K562 (cell line): ENCODE data around the gene RAB3GAP2. TPM values are rescaled to one million over a fixed set of nuclear protein-coding genes. Genes with fewer than 3 reads are reported as not detected.

Experiments
- ARNT ChIP-seq, 2 experiments: fragments of 450-650 bp; IDR thresholded peaks; 2 replicates each; pipeline ENCODE4 v1.6.1; 2016; ENCODE audit warnings: mild to moderate bottlenecking in 1 of 2
- CBX1 ChIP-seq: sonication (generic); IDR thresholded peaks from 2 replicates; pipeline ENCODE4 v1.6.1; 2016; ENCODE audit warnings: antibody characterized with exemption, low read depth, mild to moderate bottlenecking
- CCNT2 ChIP-seq: IDR thresholded peaks from 2 replicates; pipeline ENCODE4 v1.6.1; 2011; ENCODE audit warnings: borderline replicate concordance, low read depth, mild to moderate bottlenecking, moderate library complexity, mixed read lengths, low read length; ENCODE audit not compliant: insufficient read length; ENCODE audit errors: extremely low read depth
- CREB5 ChIP-seq: fragments of 250-450 bp; sonication (Bioruptor Pico); IDR thresholded peaks from 2 replicates; pipeline ENCODE4 v1.5.0; 2020; ENCODE audit warnings: mild to moderate bottlenecking
- EHMT2 ChIP-seq: fragments of 450-650 bp; IDR thresholded peaks from 2 replicates; pipeline ENCODE4 v1.6.1; 2018; ENCODE audit warnings: antibody characterized with exemption
- GTF2A2 ChIP-seq: IDR thresholded peaks from 2 replicates; pipeline ENCODE4 v1.6.1; 2016; ENCODE audit warnings: mild to moderate bottlenecking, missing genetic modification characterization, missing compliant biosample characterization
- HDAC2 ChIP-seq: fragments of 450-650 bp; IDR thresholded peaks from 2 replicates; pipeline ENCODE4 v1.6.1; 2016; ENCODE audit warnings: mild to moderate bottlenecking
- HDAC8 ChIP-seq: fragments of 450-650 bp; IDR thresholded peaks from 2 replicates; pipeline ENCODE4 v1.6.1; 2016; ENCODE audit warnings: mild to moderate bottlenecking, missing genetic modification characterization, moderate library complexity, missing compliant biosample characterization
- HIVEP1 ChIP-seq: fragments of 250-450 bp; sonication (Bioruptor Pico); IDR thresholded peaks from 2 replicates; pipeline ENCODE4 v1.4.0; 2020; ENCODE audit warnings: mild to moderate bottlenecking
- MED1 ChIP-seq: sonication (generic); formaldehyde crosslinking; IDR thresholded peaks from 2 replicates; pipeline ENCODE4 v1.8.1; 2023; ENCODE audit warnings: missing genetic modification reagents, borderline replicate concordance
- NFATC3 ChIP-seq: fragments of 450-650 bp; IDR thresholded peaks from 2 replicates; pipeline ENCODE4 v1.6.1; 2017; ENCODE audit warnings: mild to moderate bottlenecking
- POLR3G ChIP-seq: IDR thresholded peaks from 2 replicates; pipeline ENCODE4 v1.6.1; 2011; ENCODE audit not compliant: insufficient read length, insufficient replicate concordance; ENCODE audit errors: extremely low read depth
- RFX7 ChIP-seq: fragments of 250-450 bp; sonication (Bioruptor Pico); IDR thresholded peaks from 2 replicates; pipeline ENCODE4 v1.5.1; 2021; ENCODE audit warnings: mild to moderate bottlenecking
- RNF219 ChIP-seq: fragments of 250-450 bp; sonication (Bioruptor Pico); IDR thresholded peaks from 2 replicates; pipeline ENCODE4 v1.5.0; 2022; ENCODE audit warnings: mild to moderate bottlenecking
- SREBF2 ChIP-seq: sonication (generic); formaldehyde crosslinking; IDR thresholded peaks from 2 replicates; pipeline ENCODE4 v1.4.0; 2020; ENCODE audit warnings: mild to moderate bottlenecking, missing genetic modification reagents
- TCFL5 ChIP-seq: fragments of 250-450 bp; sonication (Bioruptor Pico); conservative IDR thresholded peaks from 2 replicates; pipeline ENCODE4 v1.6.1; 2021; ENCODE audit warnings: mild to moderate bottlenecking, moderate library complexity, matching md5 sums
- TRIM24 ChIP-seq, 2 experiments: fragments of 450-650 bp; IDR thresholded peaks; 2 replicates each; pipeline ENCODE4 v1.6.1; 2016
- WHSC1 ChIP-seq: IDR thresholded peaks from one replicate; pipeline ENCODE4 v1.6.1; 2012; ENCODE audit warnings: low read length, control low read depth, inconsistent platforms
- YY1 ChIP-seq, 3 experiments: IDR thresholded peaks; 2 replicates each; pipeline ENCODE4 v1.6.1; 2011; ENCODE audit warnings: low read length in 2 of 3, mild to moderate bottlenecking in 2 of 3, moderate library complexity in 2 of 3, borderline replicate concordance in 1 of 3, control low read depth in 1 of 3, low read depth in 1 of 3; ENCODE audit not compliant: insufficient read depth in 3 of 3, insufficient replicate concordance in 2 of 3, control insufficient read depth in 1 of 3, insufficient read length in 1 of 3; ENCODE audit errors: extremely low read depth in 1 of 3
- ZKSCAN1 ChIP-seq: fragments of 150-350 bp; IDR thresholded peaks from 2 replicates; pipeline ENCODE4 v1.6.1; 2016; ENCODE audit warnings: low read depth, low read length
- ZNF668 ChIP-seq: fragments of 250-450 bp; sonication (Bioruptor Pico); IDR thresholded peaks from 2 replicates; pipeline ENCODE4 v1.8.0; 2022; ENCODE audit warnings: mild to moderate bottlenecking, inconsistent platforms
- ZNF79 ChIP-seq: fragments of 250-450 bp; sonication (Bioruptor Pico); IDR thresholded peaks from 2 replicates; pipeline ENCODE4 v1.4.0; 2020; ENCODE audit warnings: low read depth, mild to moderate bottlenecking, moderate library complexity
- polyA plus RNA-seq, 8 experiments: library from polyadenylated mRNA; depleted of rRNA in 4 of 8; stranded (reverse) in 5 of 8; unstranded in 3 of 8; fragments of >200 nt; fragmentation: Nextera tagmentation in 2 of 8; fragmentation: Illumina TruSeq in 1 of 8; extraction: Ambion mirVana in 2 of 8; extraction: Trizol in 1 of 8; gene quantifications; 2 replicates each; pipeline versions ENCODE4 v1.2.1 to v1.2.3, GENCODE V29; 2011 to 2014; ENCODE audit warnings: inconsistent platforms in 1 of 8, missing spikeins in 1 of 8
- total RNA-seq, 7 experiments: library from RNA; depleted of rRNA in 6 of 7; stranded (reverse); fragments of >200 nt in 6 of 7; fragmentation: Illumina TruSeq in 2 of 7; extraction: Trizol in 2 of 7; gene quantifications; 2 replicates each; pipeline versions ENCODE4 v1.2.1 to v1.2.3, GENCODE V29; 2011 to 2021; ENCODE audit warnings: low replicate concordance in 1 of 7
- TF ChIP-seq, protein P1 (sequence below): fragments of 250-450 bp; sonication (Bioruptor Pico); IDR thresholded peaks from 2 replicates; pipeline ENCODE4 v1.5.1; 2021; ENCODE audit warnings: mild to moderate bottlenecking

Gene RAB3GAP2
- total and polyA plus RNA-seq, 9 of the 15 experiments (the other 6 are each of a cell fraction or from before 2014, with no cell fraction given) = 14.1 to 69.1 (median 32.2) TPM

GRCh38 chr1:220272047-220272840 is at the start of gene RAB3GAP2 (continued):
- TF ChIP-seq CREB5 (no peak), MED1 (CRISPR knock-in tag) (no peak), HDAC2 (peak; percentile 50), NFATC3 (no peak), HIVEP1 (CRISPR knock-in tag) (no peak), YY1 (IDR thresholded peaks at IDR 0.05; ENCODE audit: borderline replicate concordance in 1 of 3, control insufficient read depth in 1 of 3, extremely low read depth in 1 of 3, insufficient read depth in 3 of 3, insufficient read length in 1 of 3, insufficient replicate concordance in 2 of 3, low read depth in 1 of 3, low read length in 2 of 3) (peak in 2 of 3 experiments; percentile 58 to 81), WHSC1 (no peak), TRIM24 (IDR thresholded peaks at IDR 0.05) (0 out of 4 replicates have a peak, but pooled peaks of 1 of the 2 experiments have one; percentile 15), ZNF79 (CRISPR knock-in tag) (no peak), TCFL5 (CRISPR knock-in tag) (no peak), RNF219 (CRISPR knock-in tag) (no peak), RFX7 (CRISPR knock-in tag) (no peak), SREBF2 (CRISPR knock-in tag) (no peak), HDAC8 (tag) (no peak), ZKSCAN1 (0 out of 2 replicates have a peak, but pooled peaks have one; percentile 35), ZNF668 (CRISPR knock-in tag) (peak; percentile 84), CBX1 (peak; percentile 86), POLR3G (no peak), EHMT2 (peak; percentile 78), GTF2A2 (tag) (no peak), CCNT2 (peak; percentile 78), ARNT (IDR thresholded peaks at IDR 0.05) (no peak)
- TF ChIP-seq, protein P1, sequence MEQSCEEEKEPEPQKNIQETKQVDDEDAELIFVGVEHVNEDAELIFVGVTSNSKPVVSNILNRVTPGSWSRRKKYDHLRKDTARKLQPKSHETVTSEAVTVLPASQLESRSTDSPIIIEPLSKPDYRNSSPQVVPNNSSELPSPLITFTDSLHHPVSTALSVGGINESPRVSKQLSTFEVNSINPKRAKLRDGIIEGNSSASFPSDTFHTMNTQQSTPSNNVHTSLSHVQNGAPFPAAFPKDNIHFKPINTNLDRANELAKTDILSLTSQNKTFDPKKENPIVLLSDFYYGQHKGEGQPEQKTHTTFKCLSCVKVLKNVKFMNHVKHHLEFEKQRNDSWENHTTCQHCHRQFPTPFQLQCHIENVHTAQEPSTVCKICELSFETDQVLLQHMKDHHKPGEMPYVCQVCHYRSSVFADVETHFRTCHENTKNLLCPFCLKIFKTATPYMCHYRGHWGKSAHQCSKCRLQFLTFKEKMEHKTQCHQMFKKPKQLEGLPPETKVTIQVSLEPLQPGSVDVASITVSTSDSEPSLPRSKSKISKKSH = no peak
